Calu3 (cell line): ENCODE data around the gene BMPR2. TPM values are rescaled to one million over a fixed set of nuclear protein-coding genes. Genes with fewer than 3 reads are reported as not detected.

Source experiments
- BruUV-seq: library from RNA; stranded (reverse); fragments of 400-500 nt; replicated peaks from 2 replicates; lab custom pipeline; 2021; lab: Mats Ljungman, UMichigan
- CTCF ChIA-PET: fragments of 300-600 bp; sonication (Branson Sonifier 250); formaldehyde crosslinking; loops from one replicate; lab custom pipeline; 2022; ENCODE audit warnings: antibody characterized with exemption; lab: Charles Lee
- DNase-seq: peaks from one replicate; pipeline ENCODE4 v3.0.0; 2022
- H3K27ac Mint-ChIP-seq: one replicate; pipeline ENCODE4 v1.8.0; 2022; ENCODE audit warnings: mixed read lengths; ENCODE audit not compliant: unreplicated experiment
- H3K27me3 Mint-ChIP-seq: one replicate; pipeline ENCODE4 v1.8.0; 2022; ENCODE audit warnings: mixed read lengths; ENCODE audit not compliant: unreplicated experiment
- H3K36me3 Mint-ChIP-seq: one replicate; pipeline ENCODE4 v1.8.0; 2022; ENCODE audit warnings: mild to moderate bottlenecking, moderate library complexity, mixed read lengths; ENCODE audit not compliant: insufficient read depth, unreplicated experiment
- H3K4me1 Mint-ChIP-seq: one replicate; pipeline ENCODE4 v1.8.0; 2022; ENCODE audit warnings: mild to moderate bottlenecking, low read depth, mixed read lengths; ENCODE audit not compliant: unreplicated experiment
- H3K4me3 Mint-ChIP-seq: one replicate; pipeline ENCODE4 v1.8.0; 2022; ENCODE audit warnings: mild to moderate bottlenecking, low read depth, moderate library complexity, mixed read lengths; ENCODE audit not compliant: unreplicated experiment
- H3K9me3 Mint-ChIP-seq: one replicate; pipeline ENCODE4 v1.8.0; 2022; ENCODE audit warnings: low read depth, mixed read lengths; ENCODE audit not compliant: unreplicated experiment
- CTCF ChIP-seq: fragments of 200-600 bp; IDR thresholded peaks from one replicate; pipeline ENCODE4 v1.8.0; 2022; ENCODE audit warnings: antibody characterized with exemption; ENCODE audit not compliant: unreplicated experiment
- intact Hi-C: fragments of 100-400 bp; cut with micrococcal nuclease; formaldehyde crosslinking; loops from one replicate; pipeline ENCODE4 v1.10.0; 2022; ENCODE audit not compliant: unreplicated experiment
- total RNA-seq: library from RNA; stranded (reverse); gene quantifications from 2 replicates; pipeline ENCODE4 v1.2.3, GENCODE V29; 2022

The BMPR2 gene
- total RNA-seq, 1 experiment from 2014 or later = 50.1 TPM

GRCh38 chr2:202583709-202584219 is 207.6 kb downstream of the BMPR2 start:
- H3K36me3 Mint-ChIP-seq = no peaks in the 10 kb centered on the region
- H3K4me1 Mint-ChIP-seq = peaks cover 6% of the 10 kb centered on the region
- no peak overlapping the region for H3K27ac Mint-ChIP-seq
- intact Hi-C loops = loop anchor here (10.0 kb wide), 1 partner anchor 1231 kb away; no protein-coding TSS in a partner anchor
- DNase-seq = no peak
- H3K4me3 Mint-ChIP-seq = no peak overlapping the region
- H3K9me3 Mint-ChIP-seq = no peaks in the 10 kb centered on the region
- CTCF ChIA-PET = no interaction called here
- no peaks in the 10 kb centered on the region for H3K27me3 Mint-ChIP-seq
- BruUV-seq = no TSS peak
- TF ChIP-seq CTCF = no peak

GRCh38 chr2:202588647-202589581 is 212.8 kb downstream of the BMPR2 start:
- intact Hi-C loops = loop anchor here (5.0 to 10.0 kb wide), 3 partner anchors 243 to 1226 kb away; partner anchors contain the start of gene ICA1L
- peak; percentile 98 for TF ChIP-seq CTCF
- Mint-ChIP-seq H3K36me3 (no peaks in the 10 kb centered on the region), H3K4me3 (no peak overlapping the region), H3K27ac (no peak overlapping the region), H3K9me3 (no peaks in the 10 kb centered on the region), H3K27me3 (no peaks in the 10 kb centered on the region), H3K4me1 (peaks cover 10% of the 10 kb centered on the region)
- DNase-seq = peak; percentile 66
- no TSS peak for BruUV-seq
- CTCF ChIA-PET = interaction anchor here (0.8 to 2.1 kb wide), 9 partner anchors 10 to 1226 kb away, joined by 3 to 17 read pairs (median 3); partner anchors contain the start of genes FAM117B and ICA1L

- no peak overlapping the region for H3K27ac Mint-ChIP-seq
- no TSS peak for BruUV-seq
- DNase-seq = no peak
- intact Hi-C loops = loop anchor here (5.0 to 10.0 kb wide), 3 partner anchors 243 to 1225 kb away; partner anchors contain the start of gene ICA1L
- no peak for TF ChIP-seq CTCF
- no peak overlapping the region for H3K4me3 Mint-ChIP-seq
- H3K27me3 Mint-ChIP-seq = no peaks in the 10 kb centered on the region
- CTCF ChIA-PET = interaction anchor here (0.9 to 2.1 kb wide), 4 partner anchors 46 to 282 kb away, joined by 3 to 17 read pairs (median 6); partner anchors contain the start of genes FAM117B and ICA1L
- H3K9me3 Mint-ChIP-seq = no peaks in the 10 kb centered on the region
- peaks cover 10% of the 10 kb centered on the region for H3K4me1 Mint-ChIP-seq
- H3K36me3 Mint-ChIP-seq = no peaks in the 10 kb centered on the region
Observed at GRCh38 chr2:202589582-202589949, 213.4 kb downstream of the BMPR2 start.

GRCh38 chr2:202592566-202592965 is 216.4 kb downstream of the BMPR2 start:
- CTCF ChIA-PET = interaction anchor here (0.6 kb wide), 1 partner anchor 14 kb away, joined by 6 read pairs; no protein-coding TSS in a partner anchor
- intact Hi-C loops = no loop called here
- no peak for TF ChIP-seq CTCF
- H3K4me1 Mint-ChIP-seq = peaks cover 10% of the 10 kb centered on the region
- no peak for DNase-seq
- no peaks in the 10 kb centered on the region for H3K36me3 Mint-ChIP-seq
- H3K9me3 Mint-ChIP-seq = no peaks in the 10 kb centered on the region
- BruUV-seq = no TSS peak
- no peak overlapping the region for H3K4me3 Mint-ChIP-seq
- no peak overlapping the region for H3K27ac Mint-ChIP-seq
- no peaks in the 10 kb centered on the region for H3K27me3 Mint-ChIP-seq
